GM18498 (cell line): Measurements from ENCODE around the gene CD37.
"Not testable (repeated sequence)": the region's sequence is repeated elsewhere in the genome, so short reads cannot be mapped to it uniquely, and the experiment has no call there.

Experiments
- ATAC-seq: cut with Tn5 transposase; IDR thresholded peaks from one replicate; pipeline ENCODE4 v1.9.1; 2021; ENCODE audit warnings: mild to moderate bottlenecking, moderate library complexity; ENCODE audit not compliant: unreplicated experiment

CD37 gene

DNA sequence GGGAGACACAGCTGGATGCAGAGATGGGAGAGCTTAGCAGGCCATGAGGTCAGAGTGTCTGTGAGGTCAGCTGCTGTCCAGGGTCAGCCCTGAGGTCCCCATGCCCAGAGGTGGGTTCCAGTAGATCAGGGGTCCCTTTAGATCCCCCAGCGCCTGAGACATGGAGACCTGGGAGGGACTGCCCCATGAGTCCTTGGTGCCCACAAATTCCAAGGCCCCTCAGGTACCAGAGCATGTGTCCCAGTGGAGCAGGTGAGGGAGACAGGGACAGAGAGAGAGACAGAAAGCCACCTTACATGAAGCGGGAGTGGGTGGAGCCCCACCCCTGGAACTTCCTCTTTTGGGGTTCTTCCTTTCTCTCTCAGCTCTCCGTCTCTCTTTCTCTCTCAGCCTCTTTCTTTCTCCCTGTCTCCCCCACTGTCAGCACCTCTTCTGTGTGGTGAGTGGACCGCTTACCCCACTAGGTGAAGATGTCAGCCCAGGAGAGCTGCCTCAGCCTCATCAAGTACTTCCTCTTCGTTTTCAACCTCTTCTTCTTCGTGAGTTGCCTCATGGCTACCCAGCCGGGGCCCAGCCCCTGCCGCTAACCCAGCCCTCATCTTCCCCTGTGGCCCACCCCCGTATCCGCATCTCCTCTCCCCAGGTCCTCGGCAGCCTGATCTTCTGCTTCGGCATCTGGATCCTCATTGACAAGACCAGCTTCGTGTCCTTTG lies at the start of gene CD37:
Gene CD37, plus strand, starts transcription at position 336 of the 713 bp plus-strand sequence. Its CDS starts 135 bp downstream, at position 471.
- no peak for ATAC-seq

GRCh38 chr19:49287141-49287770 lies 48.0 kb upstream of the CD37 start:
- no peak for ATAC-seq

DNA sequence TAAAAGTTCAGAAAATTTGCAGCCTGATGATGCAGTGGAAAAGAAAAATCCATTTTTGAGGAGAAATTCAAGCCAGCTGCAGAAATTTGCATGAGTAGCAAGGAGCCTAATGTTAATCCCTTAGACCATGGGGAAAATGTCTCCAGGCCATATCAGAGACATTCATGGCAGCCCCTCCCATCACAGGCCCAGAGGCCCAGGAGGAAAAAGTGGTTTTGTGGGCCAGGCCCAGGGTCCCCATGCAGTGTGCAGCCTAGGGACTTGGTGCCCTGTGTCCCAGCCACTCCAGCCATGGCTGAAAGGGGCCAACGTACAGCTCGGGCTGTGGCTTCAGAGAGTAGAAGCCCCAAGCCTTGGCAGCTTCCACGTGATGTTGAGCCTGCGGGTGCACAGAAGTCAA lies 47.0 kb upstream of the CD37 start:
- ATAC-seq = not testable (repeated sequence)

GRCh38 chr19:49289286-49289685 lies 45.9 kb upstream of the CD37 start:
- not testable (repeated sequence) for ATAC-seq

- ATAC-seq = no peak
Observed at GRCh38 chr19:49290517-49290916, 44.7 kb upstream of the CD37 start.

DNA sequence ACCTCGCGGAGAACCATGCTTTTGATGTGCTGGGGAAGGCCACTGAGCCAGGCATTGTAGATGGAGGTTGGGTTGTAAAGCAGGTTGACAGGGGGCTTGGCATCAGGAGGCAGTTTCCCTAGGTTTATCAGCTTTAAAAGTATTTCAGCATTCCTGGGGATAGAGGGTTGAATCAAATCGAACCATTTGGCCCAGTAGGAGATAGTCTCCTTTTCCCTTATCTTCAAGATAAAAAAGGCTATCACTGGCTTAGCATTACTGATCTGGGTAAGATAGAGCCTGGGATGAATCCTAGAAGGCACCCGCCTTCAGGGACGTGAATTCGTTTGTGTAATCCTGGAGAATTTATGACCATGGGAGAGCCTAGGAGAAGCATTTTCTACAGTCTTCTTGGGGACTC lies 40.8 kb upstream of the CD37 start:
- no peak for ATAC-seq

DNA sequence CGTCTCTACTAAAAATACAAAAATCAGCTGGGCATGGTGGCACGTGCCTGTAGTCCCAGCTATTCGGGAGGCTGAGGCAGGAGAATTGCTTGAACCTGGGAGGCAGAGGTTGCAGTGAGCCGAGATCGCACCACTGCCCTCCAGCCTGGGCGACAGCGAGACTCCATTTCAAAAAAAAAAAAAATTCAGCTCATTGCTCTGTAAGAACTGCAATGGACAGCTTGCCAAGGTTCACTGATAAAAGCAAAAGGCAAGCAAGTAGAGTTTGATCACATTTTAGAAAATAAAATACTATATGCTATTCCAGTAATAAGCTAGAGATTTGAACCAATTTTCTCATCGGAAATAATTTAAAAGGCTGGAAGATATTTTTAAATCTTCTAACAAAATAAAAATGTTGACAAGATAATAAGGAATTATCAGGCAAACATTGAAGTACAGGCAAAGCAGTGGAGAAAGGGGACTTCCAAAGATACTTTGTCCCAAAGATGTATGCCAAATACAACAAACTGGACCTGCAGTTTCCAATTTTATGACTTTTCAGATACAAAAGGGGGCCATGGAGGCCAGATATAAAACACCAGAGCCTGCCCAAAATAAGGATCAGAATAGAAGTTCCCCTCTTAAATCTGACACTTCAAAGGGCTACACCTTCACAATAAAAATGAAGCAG lies 39.9 kb upstream of the CD37 start:
- no peak for ATAC-seq

DNA sequence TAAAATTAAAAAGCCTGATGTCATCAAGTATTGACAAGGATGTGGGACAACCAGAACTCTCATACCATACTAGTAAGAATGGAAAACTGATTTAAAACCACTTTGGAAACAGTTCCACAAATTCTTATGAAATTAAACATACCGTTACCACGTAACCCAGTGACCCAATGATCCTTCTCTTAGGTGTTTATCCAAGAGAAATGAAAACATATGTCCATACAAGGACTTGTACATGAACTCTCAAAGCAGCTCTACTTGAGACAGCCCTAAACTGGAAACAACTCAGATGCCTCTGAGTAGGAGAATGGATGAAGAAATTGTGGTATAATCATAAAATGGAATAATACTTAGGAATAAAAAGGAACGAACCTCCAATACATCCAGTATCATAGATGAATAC lies 37.8 kb upstream of the CD37 start:
- ATAC-seq = no peak

DNA sequence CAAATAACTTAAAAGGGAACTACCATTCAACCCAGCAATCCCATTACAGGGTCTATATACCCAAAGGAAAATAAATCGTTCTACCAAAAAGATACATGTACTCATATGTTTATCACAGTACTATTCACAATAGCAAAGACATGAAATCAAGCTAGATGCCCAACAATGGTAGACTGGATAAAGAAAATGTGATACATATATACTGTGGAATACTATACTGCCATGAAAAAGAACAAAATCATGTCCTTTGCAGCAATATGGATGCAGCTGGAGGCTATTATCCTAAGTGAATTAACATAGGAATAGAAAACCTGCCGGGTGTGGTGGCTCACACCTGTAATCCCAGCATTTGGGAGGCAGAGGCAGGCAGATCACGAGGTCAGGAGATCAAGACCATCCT lies 36.6 kb upstream of the CD37 start:
- not testable (repeated sequence) for ATAC-seq

DNA sequence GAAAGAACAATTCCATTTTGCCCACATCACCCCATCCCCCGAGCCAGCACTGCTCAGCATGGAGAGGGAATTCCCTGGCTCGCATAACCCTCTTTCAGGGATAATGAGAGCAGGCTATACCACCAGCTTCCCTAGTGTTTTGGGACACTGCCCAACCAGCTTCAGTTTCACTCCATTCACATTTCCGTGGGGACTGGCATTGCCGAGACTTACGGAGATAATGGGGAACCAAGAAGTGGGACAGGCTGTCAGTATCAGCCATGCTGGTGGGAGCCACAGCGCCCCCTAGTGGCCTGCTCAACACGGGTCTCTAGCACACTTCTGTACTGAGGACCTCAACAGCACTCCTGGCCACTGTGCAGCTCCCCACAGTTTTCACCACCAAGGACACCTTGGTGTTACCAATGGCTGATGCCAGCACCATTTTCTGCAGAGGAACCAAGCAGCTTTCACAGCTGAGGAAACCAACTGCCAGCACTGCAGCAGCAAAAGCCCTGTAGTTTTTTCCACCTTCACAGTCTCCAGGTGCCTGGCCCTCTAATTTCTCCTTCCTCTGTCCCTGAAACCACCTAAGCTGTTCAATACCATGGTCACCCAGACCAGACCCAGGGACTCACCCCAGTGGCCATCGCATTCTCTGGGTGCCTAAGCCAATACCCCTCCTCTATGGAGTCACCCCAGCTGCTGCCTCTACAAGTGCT lies 33.9 kb upstream of the CD37 start:
- ATAC-seq = no peak

DNA sequence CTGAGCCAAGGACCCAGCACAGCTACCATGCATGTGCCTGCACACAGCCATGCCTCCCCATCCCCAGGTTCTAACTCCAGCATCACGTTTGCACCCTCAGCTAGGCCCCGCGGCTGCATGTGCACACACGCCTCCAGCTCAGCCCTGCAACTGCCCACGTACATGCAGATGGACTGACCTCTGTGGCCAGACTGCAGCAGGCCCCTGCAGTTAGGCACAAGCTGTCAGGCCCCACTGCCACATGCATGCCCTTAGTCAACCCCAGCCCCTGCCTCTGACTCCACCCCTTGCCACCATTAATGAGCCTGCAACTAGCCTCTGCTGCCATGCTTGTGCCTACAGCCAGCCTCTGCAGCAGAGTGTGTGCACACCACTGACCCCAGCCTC lies 33.3 kb upstream of the CD37 start:
- no peak for ATAC-seq

- ATAC-seq = not testable (repeated sequence)
Observed at GRCh38 chr19:49306734-49307133, 28.5 kb upstream of the CD37 start.

DNA sequence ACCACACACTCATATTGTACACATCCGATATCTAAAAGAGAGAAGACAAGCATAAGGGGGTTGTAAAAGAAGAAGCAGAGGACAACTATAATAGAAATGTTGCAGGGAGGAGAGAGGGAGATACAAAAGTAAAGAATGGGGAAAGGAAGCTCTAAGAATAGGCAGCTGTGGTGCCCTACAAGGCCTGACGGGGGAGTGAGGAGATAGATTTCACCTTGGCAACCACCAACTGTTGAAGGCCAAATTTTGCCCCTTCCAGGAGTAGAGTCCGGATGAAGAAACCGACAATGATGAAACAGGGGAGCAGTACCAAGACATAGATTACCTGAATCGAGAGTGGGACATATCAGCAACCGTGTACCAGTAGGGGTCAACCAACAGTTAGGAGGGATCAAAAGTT lies 26.1 kb upstream of the CD37 start:
- ATAC-seq = no peak

GRCh38 chr19:49315111-49315510 lies 20.1 kb upstream of the CD37 start:
- ATAC-seq = no peak

DNA sequence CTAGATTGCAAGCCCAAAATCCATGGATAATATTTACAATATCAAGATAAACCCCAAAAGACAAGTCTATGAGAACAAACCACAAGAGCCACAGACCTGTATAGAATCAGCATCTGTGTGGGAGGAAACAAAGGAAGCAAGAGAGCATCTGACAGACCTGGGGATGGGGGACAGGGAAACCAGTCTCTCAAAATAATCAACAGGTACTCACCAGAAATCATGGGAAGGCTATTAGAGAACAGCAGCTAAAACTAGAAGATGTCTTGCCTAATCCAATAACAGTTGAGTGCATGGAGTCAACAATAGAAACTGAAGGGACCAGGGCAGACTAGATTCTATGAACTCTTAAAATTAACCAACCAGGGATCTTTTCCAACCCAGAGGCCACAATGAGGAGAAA lies 18.9 kb upstream of the CD37 start:
- ATAC-seq = no peak

GRCh38 chr19:49318296-49318695 lies 16.9 kb upstream of the CD37 start:
- ATAC-seq = no peak

GRCh38 chr19:49324801-49325576 lies 10.2 kb upstream of the CD37 start, which contains the start of gene SLC6A16:
Gene SLC6A16 (minus strand): TSS chr19:49325191. CDS start chr19:49311347, 13,844 bp downstream.
- ATAC-seq = no peak

- not testable (repeated sequence) for ATAC-seq
Observed at GRCh38 chr19:49325756-49326155, 9.4 kb upstream of the CD37 start.

DNA sequence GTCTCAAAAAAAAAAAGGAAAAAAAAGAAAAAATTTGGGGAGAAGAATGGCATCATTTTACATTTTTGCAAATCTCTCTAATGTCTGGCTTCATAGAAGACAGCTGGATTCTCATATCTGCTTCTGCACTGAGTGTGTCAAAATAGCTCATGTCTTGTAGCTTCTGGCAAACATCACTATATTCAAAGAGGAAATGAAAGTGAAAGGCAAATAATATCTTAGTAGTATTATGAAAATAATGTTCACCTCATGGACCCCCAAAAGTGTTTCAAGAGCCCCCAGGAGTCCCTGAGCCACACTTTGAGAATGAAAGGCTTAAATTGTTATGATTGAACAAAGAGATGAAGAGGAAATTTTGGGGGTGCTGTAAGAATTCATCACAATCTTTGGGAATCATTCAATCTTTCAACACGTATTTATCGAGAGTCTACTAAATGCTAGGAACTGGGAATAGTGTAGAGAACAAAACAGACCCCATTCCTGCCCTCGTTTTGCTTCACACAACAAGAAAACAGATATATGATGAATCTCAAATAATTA lies 9.0 kb upstream of the CD37 start:
- ATAC-seq = no peak

DNA sequence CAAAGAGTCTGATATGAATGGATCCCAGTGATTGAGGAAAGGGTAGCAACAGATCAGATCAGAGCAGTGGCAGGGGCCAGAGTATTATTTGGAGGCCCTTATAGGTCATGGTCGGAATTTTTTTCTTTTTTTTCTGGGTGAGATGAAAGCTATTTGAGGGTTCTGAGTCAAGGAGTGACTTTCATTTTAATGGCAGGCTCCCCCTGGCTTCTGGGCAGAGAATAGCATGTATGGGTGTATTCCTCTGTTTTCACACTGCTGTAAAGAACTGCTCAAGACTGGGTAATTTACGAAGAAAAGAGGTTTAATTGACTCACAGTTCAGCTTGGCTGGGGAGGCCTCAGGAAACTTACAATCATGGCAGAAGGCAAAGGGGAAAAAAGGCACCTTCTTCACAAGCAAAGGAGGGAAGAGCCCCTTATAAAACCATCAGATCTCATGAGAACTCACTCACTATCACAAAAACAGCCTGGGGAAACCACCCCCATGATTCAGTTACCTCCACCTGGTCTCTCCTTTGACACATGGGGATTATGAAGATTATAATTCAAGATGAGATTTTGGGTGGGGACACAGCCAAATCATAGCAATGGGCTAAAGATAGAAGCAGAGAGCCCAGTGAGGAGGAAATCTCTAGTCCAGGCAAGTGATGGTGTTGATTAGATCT lies 7.2 kb upstream of the CD37 start:
- ATAC-seq = no peak
